Vagina (tissue), 2 donors: Measurements from ENCODE around the gene SLC17A7.

Experiments
- POLR2AphosphoS5 ChIP-seq, 2 donors: sonication (generic); formaldehyde crosslinking; IDR thresholded peaks; one replicate each; pipeline ENCODE4 v1.9.0; 2017; ENCODE audit warnings: antibody characterized with exemption in 2 of 2, mild to moderate bottlenecking in 2 of 2, low read depth in 1 of 2; ENCODE audit not compliant: insufficient read depth in 1 of 2
- TF ChIP-seq, protein P1 (sequence below), 3 experiments: fragments of 450-650 bp in 2 of 3; fragments of 200-600 bp in 1 of 3; sonication (generic) in 1 of 3; IDR thresholded peaks; one replicate each; pipeline ENCODE4 v1.5.1; 2017 to 2019; ENCODE audit warnings: antibody characterized with exemption in 3 of 3, mild to moderate bottlenecking in 2 of 3, moderate library complexity in 2 of 3

DNA sequence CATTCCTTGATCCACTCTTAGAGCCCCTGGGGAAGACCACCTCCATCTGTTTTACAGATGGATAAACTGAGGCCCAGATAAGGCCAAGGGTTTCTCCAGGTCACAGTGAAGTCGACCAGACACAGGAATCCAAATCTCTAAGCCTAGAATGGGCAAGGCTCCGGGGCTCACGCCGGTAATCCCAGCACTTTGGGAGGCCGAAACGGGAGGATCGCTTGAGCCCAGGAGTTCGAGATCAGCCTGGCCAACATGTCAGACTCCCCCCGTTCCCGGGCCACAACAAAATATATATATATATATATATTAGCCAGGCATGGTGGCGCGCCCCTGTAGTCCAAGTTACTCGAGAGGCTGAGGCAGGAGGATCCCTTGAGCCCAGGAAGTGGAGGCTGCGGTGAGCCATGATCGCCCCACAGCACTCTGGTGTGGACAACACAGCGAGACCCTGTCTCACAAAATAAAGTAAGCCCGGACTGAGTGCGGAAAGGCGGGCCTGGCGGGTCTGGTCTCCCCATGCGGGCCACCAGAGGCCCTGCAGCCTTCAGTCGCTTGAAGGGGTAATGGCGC lies 45.5 kb upstream of the SLC17A7 start:
- TF ChIP-seq, protein P1, sequence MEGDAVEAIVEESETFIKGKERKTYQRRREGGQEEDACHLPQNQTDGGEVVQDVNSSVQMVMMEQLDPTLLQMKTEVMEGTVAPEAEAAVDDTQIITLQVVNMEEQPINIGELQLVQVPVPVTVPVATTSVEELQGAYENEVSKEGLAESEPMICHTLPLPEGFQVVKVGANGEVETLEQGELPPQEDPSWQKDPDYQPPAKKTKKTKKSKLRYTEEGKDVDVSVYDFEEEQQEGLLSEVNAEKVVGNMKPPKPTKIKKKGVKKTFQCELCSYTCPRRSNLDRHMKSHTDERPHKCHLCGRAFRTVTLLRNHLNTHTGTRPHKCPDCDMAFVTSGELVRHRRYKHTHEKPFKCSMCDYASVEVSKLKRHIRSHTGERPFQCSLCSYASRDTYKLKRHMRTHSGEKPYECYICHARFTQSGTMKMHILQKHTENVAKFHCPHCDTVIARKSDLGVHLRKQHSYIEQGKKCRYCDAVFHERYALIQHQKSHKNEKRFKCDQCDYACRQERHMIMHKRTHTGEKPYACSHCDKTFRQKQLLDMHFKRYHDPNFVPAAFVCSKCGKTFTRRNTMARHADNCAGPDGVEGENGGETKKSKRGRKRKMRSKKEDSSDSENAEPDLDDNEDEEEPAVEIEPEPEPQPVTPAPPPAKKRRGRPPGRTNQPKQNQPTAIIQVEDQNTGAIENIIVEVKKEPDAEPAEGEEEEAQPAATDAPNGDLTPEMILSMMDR (IDR thresholded peaks at IDR 0.05), result no peak
- TF ChIP-seq POLR2AphosphoS5 (IDR thresholded peaks at IDR 0.05; ENCODE audit: insufficient read depth in 1 of 2, low read depth in 1 of 2), result no peak
